HepG2 (cell line): ENCODE data around the gene REEP3. TPM values are rescaled to one million over a fixed set of nuclear protein-coding genes. Genes with fewer than 3 reads are reported as not detected.

ENCODE experiments used
- ATAC-seq: fragments of 200-7000 bp; cut with Tn5 transposase; 3 replicates; pipeline ENCODE4 v1.9.1; 2020; ENCODE audit warnings: mild to moderate bottlenecking, moderate library complexity
- BruUV-seq: library from RNA; stranded (reverse); fragments of 400-500 nt; replicated peaks from 2 replicates; lab custom pipeline; 2021; lab: Mats Ljungman, UMichigan
- CTCF ChIA-PET: fragments of 300-600 bp; formaldehyde crosslinking; extraction: SDS; loops from one replicate; lab custom pipeline; 2021; ENCODE audit warnings: low total read pairs, inconsistent platforms, low intra/inter-chr PET ratio; lab: Yijun Ruan, JAX
- POLR2A ChIA-PET: fragments of 350-600 bp; sonication (Branson Sonifier 250); formaldehyde crosslinking; loops from one replicate; lab custom pipeline; 2020; ENCODE audit warnings: antibody characterized with exemption, inconsistent platforms; lab: Yijun Ruan, JAX
- DNase-seq: peaks from one replicate; pipeline ENCODE4 v3.0.0-alpha.2; 2015; ENCODE audit warnings: low spot score
- FAIRE-seq: peaks from 3 replicates; lab custom pipeline; 2011; peaks lifted over from hg19 to GRCh38; lab: Jason Lieb, UNC
- H2AFZ ChIP-seq: one replicate; pipeline ENCODE4 v1.6.1; 2011; ENCODE audit warnings: low read length, inconsistent platforms
- H3K27ac ChIP-seq: fragments of 300-600 bp; 3 replicates; pipeline ENCODE4 v1.8.0; 2011; ENCODE audit warnings: mixed run types, mild to moderate bottlenecking, mixed read lengths, low read length, inconsistent platforms; ENCODE audit not compliant: insufficient read depth; ENCODE audit errors: extremely low read length
- H3K27me3 ChIP-seq, 2 experiments: fragments of 200-600 bp in 1 of 2; 2 replicates in 1 of 2; 3 replicates in 1 of 2; pipeline versions ENCODE4 v1.6.0 to v1.8.0; 2011; ENCODE audit warnings: low read length in 2 of 2, mild to moderate bottlenecking in 2 of 2, moderate library complexity in 2 of 2, inconsistent platforms in 1 of 2; ENCODE audit not compliant: insufficient read depth in 2 of 2, control insufficient read depth in 1 of 2
- H3K36me3 ChIP-seq, 2 experiments: fragments of 200-600 bp in 1 of 2; replicated peaks in 1 of 2; 2 replicates in 1 of 2; 3 replicates in 1 of 2; pipeline versions ENCODE4 v1.5.1 to v1.8.0; 2011; ENCODE audit warnings: low read length in 2 of 2, inconsistent platforms in 1 of 2; ENCODE audit not compliant: insufficient read depth in 2 of 2, control insufficient read depth in 1 of 2
- H3K4me1 ChIP-seq: 2 replicates; pipeline ENCODE4 v1.5.1; 2012; ENCODE audit warnings: low read length, inconsistent platforms; ENCODE audit not compliant: insufficient read depth
- H3K4me2 ChIP-seq: 2 replicates; pipeline ENCODE4 v1.6.0; 2011; ENCODE audit warnings: low read depth, low read length, inconsistent platforms
- H3K4me3 ChIP-seq, 3 experiments: fragments of 200-600 bp in 1 of 3; sonication (generic), shearing (Covaris generic) in 1 of 3; replicated peaks in 1 of 3; 2 replicates each; pipeline ENCODE4 v1.5.1; 2011 to 2016; ENCODE audit warnings: low read length in 3 of 3, inconsistent platforms in 2 of 3, low read depth in 2 of 3, mild to moderate bottlenecking in 2 of 3, control low read depth in 1 of 3, mixed read lengths in 1 of 3; ENCODE audit not compliant: insufficient read depth in 1 of 3
- H3K79me2 ChIP-seq: one replicate; pipeline ENCODE4 v1.6.1; 2011; ENCODE audit warnings: low read length, inconsistent platforms; ENCODE audit not compliant: insufficient read depth
- H3K9ac ChIP-seq: 2 replicates; pipeline ENCODE4 v1.6.0; 2011; ENCODE audit warnings: mild to moderate bottlenecking, low read depth, low read length, inconsistent platforms; ENCODE audit not compliant: insufficient read depth
- H3K9me3 ChIP-seq: 2 replicates; pipeline ENCODE4 v1.5.1; 2012; ENCODE audit warnings: mild to moderate bottlenecking, low read length
- H4K20me1 ChIP-seq: 2 replicates; pipeline ENCODE4 v1.6.0; 2011; ENCODE audit warnings: inconsistent platforms, mild to moderate bottlenecking, low read length, moderate library complexity; ENCODE audit not compliant: insufficient read depth
- FIP1L1 ChIP-seq: fragments of 200-400 bp; formaldehyde crosslinking; IDR thresholded peaks from 2 replicates; pipeline ENCODE4 v1.6.1; 2018; ENCODE audit warnings: low read depth, mild to moderate bottlenecking, low read length, moderate library complexity, borderline replicate concordance; ENCODE audit not compliant: insufficient read depth
- HOXA7 ChIP-seq: sonication (generic); formaldehyde crosslinking; IDR thresholded peaks from 2 replicates; pipeline ENCODE4 v1.8.1; 2022; ENCODE audit warnings: mild to moderate bottlenecking, missing genetic modification reagents, moderate library complexity
- IKZF4 ChIP-seq: sonication (generic); formaldehyde crosslinking; IDR thresholded peaks from 2 replicates; pipeline ENCODE4 v1.5.1; 2020; ENCODE audit warnings: borderline replicate concordance, mild to moderate bottlenecking, low read depth, missing genetic modification reagents; ENCODE audit errors: not compliant biosample characterization
- IRF2 ChIP-seq: IDR thresholded peaks from 2 replicates; pipeline ENCODE4 v1.6.1; 2018; ENCODE audit warnings: missing genetic modification reagents, missing compliant biosample characterization
- JUND ChIP-seq: sonication (generic); formaldehyde crosslinking; IDR thresholded peaks from 2 replicates; pipeline ENCODE4 v1.8.0; 2022; ENCODE audit warnings: mild to moderate bottlenecking, missing genetic modification reagents
- PTBP1 ChIP-seq: fragments of 200-400 bp; formaldehyde crosslinking; IDR thresholded peaks from 2 replicates; pipeline ENCODE4 v1.6.1; 2018; ENCODE audit warnings: low read length, low read depth; ENCODE audit not compliant: poor library complexity, severe bottlenecking
- REL ChIP-seq: sonication (generic); formaldehyde crosslinking; conservative IDR thresholded peaks from 2 replicates; pipeline ENCODE4 v1.8.0; 2022; ENCODE audit warnings: mild to moderate bottlenecking, missing genetic modification reagents, moderate library complexity
- RNF2 ChIP-seq: fragments of 450-650 bp; conservative IDR thresholded peaks from 2 replicates; pipeline ENCODE4 v1.6.1; 2016; ENCODE audit warnings: low read depth
- SMARCE1 ChIP-seq: fragments of 450-650 bp; IDR thresholded peaks from 2 replicates; pipeline ENCODE4 v1.6.1; 2017; ENCODE audit warnings: borderline replicate concordance
- SPEN ChIP-seq: sonication (generic); formaldehyde crosslinking; IDR thresholded peaks from 2 replicates; pipeline ENCODE4 v1.5.1; 2020; ENCODE audit warnings: low read depth, mild to moderate bottlenecking, missing genetic modification reagents
- ZNF256 ChIP-seq: sonication (generic); formaldehyde crosslinking; conservative IDR thresholded peaks from 2 replicates; pipeline ENCODE4 v1.4.0; 2020; ENCODE audit warnings: missing genetic modification reagents
- ZNF510 ChIP-seq: sonication (generic); formaldehyde crosslinking; IDR thresholded peaks from 2 replicates; pipeline ENCODE4 v1.4.0; 2020; ENCODE audit warnings: low read depth, mild to moderate bottlenecking, missing genetic modification reagents
- ZNF747 ChIP-seq: sonication (generic); formaldehyde crosslinking; IDR thresholded peaks from 2 replicates; pipeline ENCODE4 v1.8.1; 2023; ENCODE audit warnings: missing genetic modification reagents, mild to moderate bottlenecking, borderline replicate concordance
- WGBS: methylation state at CpG from one replicate; pipeline ENCODE4 v1.1.6; 2017; ENCODE audit warnings: low lambda C conversion rate; 5-methylcytosine and 5-hydroxymethylcytosine counted together
- in situ Hi-C: cut with HindIII; loops from 2 replicates; pipeline ENCODE4 v1.10.0; 2017; ENCODE audit warnings: low pct_unique_long_range_greater_than_20kb; ENCODE audit not compliant: extremely low pct_ligation_motif_present
- intact Hi-C: fragments of 100-400 bp; cut with micrococcal nuclease; formaldehyde crosslinking; loops from one replicate; pipeline ENCODE4 v1.10.0; 2022; ENCODE audit not compliant: unreplicated experiment
- polyA plus RNA-seq, 8 experiments: library from polyadenylated mRNA; depleted of rRNA in 3 of 8; stranded (reverse) in 7 of 8; unstranded in 1 of 8; fragments of >200 nt; fragmentation: Illumina TruSeq in 4 of 8; extraction: Trizol in 4 of 8; gene quantifications; 2 replicates each; pipeline versions ENCODE4 v1.2.1 to v1.2.3, GENCODE V29; 2011 to 2016; ENCODE audit warnings: low read depth in 4 of 8, missing spikeins in 1 of 8, mixed read lengths in 1 of 8; ENCODE audit not compliant: insufficient read depth in 1 of 8
- total RNA-seq, 5 experiments: library from RNA; depleted of rRNA; stranded (reverse); fragments of >200 nt; fragmentation: Illumina TruSeq; extraction: Trizol; gene quantifications; 2 replicates each; pipeline ENCODE4 v1.2.3, GENCODE V29; 2016; ENCODE audit warnings: low read depth in 1 of 5
- TF ChIP-seq, protein P1 (sequence below): sonication (generic); formaldehyde crosslinking; IDR thresholded peaks from 2 replicates; pipeline ENCODE4 v1.5.0; 2020; ENCODE audit warnings: missing genetic modification reagents, mild to moderate bottlenecking, borderline replicate concordance
- TF ChIP-seq, protein P2 (sequence below): sonication (generic); formaldehyde crosslinking; IDR thresholded peaks from 2 replicates; pipeline ENCODE4 v1.5.1; 2020; ENCODE audit warnings: missing genetic modification reagents, mild to moderate bottlenecking, borderline replicate concordance
- TF ChIP-seq, protein P3 (sequence below): sonication (generic); formaldehyde crosslinking; IDR thresholded peaks from 2 replicates; pipeline ENCODE4 v1.5.0; 2020; ENCODE audit warnings: mild to moderate bottlenecking, low read depth, missing genetic modification reagents, borderline replicate concordance
- TF ChIP-seq, protein P4 (sequence below), 2 experiments: sonication (generic) in 1 of 2; formaldehyde crosslinking in 1 of 2; IDR thresholded peaks; 2 replicates each; pipeline versions ENCODE4 v1.5.1 to v1.6.1; 2011 to 2020; ENCODE audit warnings: borderline replicate concordance in 1 of 2, low read depth in 1 of 2, low read length in 1 of 2, mild to moderate bottlenecking in 1 of 2, missing genetic modification reagents in 1 of 2, moderate library complexity in 1 of 2

Gene REEP3
- total and polyA plus RNA-seq, 2 of the 13 experiments (the other 11 are each of a cell fraction or from before 2014, with no cell fraction given): 7.1 to 31.4 TPM

DNA sequence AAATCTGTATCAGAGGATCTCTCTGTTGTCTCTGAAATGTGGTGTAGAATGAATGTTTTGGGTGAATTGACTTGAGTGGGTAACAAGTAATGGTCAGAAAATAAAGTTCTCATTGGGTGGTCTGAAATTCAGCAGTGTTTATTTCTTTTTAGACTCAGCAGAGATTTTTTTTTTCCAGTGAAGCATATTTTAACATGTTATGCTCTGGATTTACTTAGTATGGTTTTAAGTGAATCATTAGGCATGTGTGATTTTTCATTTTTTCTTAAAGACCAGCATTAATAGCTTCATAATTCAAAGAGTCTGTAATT lies 63.5 kb downstream of the REEP3 start:
- no peaks in the 10 kb centered on the region for H3K9me3 ChIP-seq
- peaks cover 2% of the 10 kb centered on the region for H3K79me2 ChIP-seq
- H4K20me1 ChIP-seq: no peaks in the 10 kb centered on the region
- no peak for TF ChIP-seq ZNF510
- TF ChIP-seq, protein P1, sequence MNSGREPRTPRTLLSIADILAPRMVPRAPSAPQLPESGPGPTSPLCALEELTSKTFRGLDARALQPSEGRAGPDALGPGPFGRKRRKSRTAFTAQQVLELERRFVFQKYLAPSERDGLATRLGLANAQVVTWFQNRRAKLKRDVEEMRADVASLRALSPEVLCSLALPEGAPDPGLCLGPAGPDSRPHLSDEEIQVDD (CRISPR knock-in tag): no peak
- TF ChIP-seq ZNF747: no peak
- no peak for TF ChIP-seq JUND
- TF ChIP-seq, protein P2, sequence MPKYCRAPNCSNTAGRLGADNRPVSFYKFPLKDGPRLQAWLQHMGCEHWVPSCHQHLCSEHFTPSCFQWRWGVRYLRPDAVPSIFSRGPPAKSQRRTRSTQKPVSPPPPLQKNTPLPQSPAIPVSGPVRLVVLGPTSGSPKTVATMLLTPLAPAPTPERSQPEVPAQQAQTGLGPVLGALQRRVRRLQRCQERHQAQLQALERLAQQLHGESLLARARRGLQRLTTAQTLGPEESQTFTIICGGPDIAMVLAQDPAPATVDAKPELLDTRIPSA (CRISPR knock-in tag): no peak
- no peak for TF ChIP-seq FIP1L1
- TF ChIP-seq IKZF4 (CRISPR knock-in tag): no peak
- BruUV-seq: no TSS peak
- no peak overlapping the region for H3K4me2 ChIP-seq
- no peak overlapping the region for H2AFZ ChIP-seq
- ChIA-PET POLR2A (no interaction called here), CTCF (no interaction called here)
- no peak for ATAC-seq
- peaks cover 8% of the 10 kb centered on the region; the same call in 1 of the 2 replicates for H3K4me1 ChIP-seq
- in situ Hi-C loops (no loop called here), intact Hi-C loops (no loop called here)
- no peaks in the 10 kb centered on the region for H3K27me3 ChIP-seq
- no peak for DNase-seq
- H3K4me3 ChIP-seq: no peak overlapping the region
- H3K9ac ChIP-seq: no peak overlapping the region
- no peak for FAIRE-seq
- no peak overlapping the region for H3K27ac ChIP-seq
- no peaks in the 10 kb centered on the region; a peak in 1 of 5 replicates for H3K36me3 ChIP-seq

- Histone ChIP-seq H3K27ac (no peak overlapping the region), H3K4me1 (peaks cover 8% of the 10 kb centered on the region; the same call in 1 of the 2 replicates), H3K9ac (no peak overlapping the region), H3K36me3 (no peaks in the 10 kb centered on the region; a peak in 1 of 5 replicates), H3K4me3 (no peak overlapping the region), H3K27me3 (no peaks in the 10 kb centered on the region), H3K4me2 (no peak overlapping the region), H3K9me3 (no peaks in the 10 kb centered on the region), H2AFZ (no peak overlapping the region), H3K79me2 (peaks cover 2% of the 10 kb centered on the region), H4K20me1 (no peaks in the 10 kb centered on the region)
- no peak for TF ChIP-seq HOXA7 (CRISPR knock-in tag)
- TF ChIP-seq ZNF256 (CRISPR knock-in tag): no peak
- TF ChIP-seq, protein P3, sequence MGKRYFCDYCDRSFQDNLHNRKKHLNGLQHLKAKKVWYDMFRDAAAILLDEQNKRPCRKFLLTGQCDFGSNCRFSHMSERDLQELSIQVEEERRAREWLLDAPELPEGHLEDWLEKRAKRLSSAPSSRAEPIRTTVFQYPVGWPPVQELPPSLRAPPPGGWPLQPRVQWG (CRISPR knock-in tag): no peak
- TF ChIP-seq SMARCE1: no peak
- TF ChIP-seq IRF2: no peak
- no peak for TF ChIP-seq REL (CRISPR knock-in tag)
- TF ChIP-seq RNF2: no peak
- no peak for TF ChIP-seq SPEN (CRISPR knock-in tag)
- no peak for TF ChIP-seq PTBP1
- TF ChIP-seq, protein P4, sequence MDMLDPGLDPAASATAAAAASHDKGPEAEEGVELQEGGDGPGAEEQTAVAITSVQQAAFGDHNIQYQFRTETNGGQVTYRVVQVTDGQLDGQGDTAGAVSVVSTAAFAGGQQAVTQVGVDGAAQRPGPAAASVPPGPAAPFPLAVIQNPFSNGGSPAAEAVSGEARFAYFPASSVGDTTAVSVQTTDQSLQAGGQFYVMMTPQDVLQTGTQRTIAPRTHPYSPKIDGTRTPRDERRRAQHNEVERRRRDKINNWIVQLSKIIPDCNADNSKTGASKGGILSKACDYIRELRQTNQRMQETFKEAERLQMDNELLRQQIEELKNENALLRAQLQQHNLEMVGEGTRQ (IDR thresholded peaks at IDR 0.05; ENCODE audit: low read depth, low read length): no peak
- TF ChIP-seq, protein P4 (CRISPR knock-in tag; IDR thresholded peaks at IDR 0.05; ENCODE audit: borderline replicate concordance): no peak
- CTCF ChIA-PET: no interaction called here
- BruUV-seq: no TSS peak
- POLR2A ChIA-PET: no interaction called here
- WGBS: 95% methylated on average over 1 of the region's 1 CpG
- FAIRE-seq (no peak), ATAC-seq (no peak), DNase-seq (no peak)
- intact Hi-C loops (no loop called here), in situ Hi-C loops (no loop called here)
These were observed 63.8 kb downstream of the REEP3 start for GRCh38 chr10:63585041-63585440.
